Left cardiac atrium (tissue), 4 donors: ENCODE measurements around the gene EVL. TPM values are rescaled to one million over a fixed set of nuclear protein-coding genes. Genes with fewer than 3 reads are reported as not detected.
A peak's percentile ranks its signal among the peaks of the same experiment; 100 is the strongest.

Experiments used
- ATAC-seq, 2 donors: fragments of 200-7000 bp; cut with Tn5 transposase; one replicate each; pipeline ENCODE4 v1.9.1; 2020; ENCODE audit warnings: mild to moderate bottlenecking in 2 of 2, moderate library complexity in 2 of 2
- DNase-seq: peaks from one replicate; pipeline ENCODE4 v3.0.0-alpha.2; 2020
- intact Hi-C, 2 donors: fragments of 100-400 bp; cut with DNase I; formaldehyde crosslinking; loops; one replicate each; pipeline versions ENCODE4 v1.14.1 to v1.15.1; 2022 to 2023
- total RNA-seq, 2 donors: library from RNA; stranded (reverse); fragmentation: NEBNext Ultra II Directional; extraction: Animal tissue kit (Norgen Biotek cat#: 25700); gene quantifications; one replicate each; pipeline ENCODE4 v1.2.1, GENCODE V29; 2021
- donor health status: DM: no; HTN: yes; CAD: no.
- donor health status: DM: no; HTN: yes; CAD: no; lungs with severe emphysema.
- donor health status: DM: yes; HTN: yes; CAD: no.
- donor health status: Dilated cardiomyopathy.

Gene EVL
- total RNA-seq, 2 donors from 2014 or later = 48.3 to 58.8 TPM

GRCh38 chr14:100137173-100137572 is 72.0 kb downstream of the EVL start:
- no peak for DNase-seq
- no peak for ATAC-seq
- intact Hi-C loops = no loop called here

DNA sequence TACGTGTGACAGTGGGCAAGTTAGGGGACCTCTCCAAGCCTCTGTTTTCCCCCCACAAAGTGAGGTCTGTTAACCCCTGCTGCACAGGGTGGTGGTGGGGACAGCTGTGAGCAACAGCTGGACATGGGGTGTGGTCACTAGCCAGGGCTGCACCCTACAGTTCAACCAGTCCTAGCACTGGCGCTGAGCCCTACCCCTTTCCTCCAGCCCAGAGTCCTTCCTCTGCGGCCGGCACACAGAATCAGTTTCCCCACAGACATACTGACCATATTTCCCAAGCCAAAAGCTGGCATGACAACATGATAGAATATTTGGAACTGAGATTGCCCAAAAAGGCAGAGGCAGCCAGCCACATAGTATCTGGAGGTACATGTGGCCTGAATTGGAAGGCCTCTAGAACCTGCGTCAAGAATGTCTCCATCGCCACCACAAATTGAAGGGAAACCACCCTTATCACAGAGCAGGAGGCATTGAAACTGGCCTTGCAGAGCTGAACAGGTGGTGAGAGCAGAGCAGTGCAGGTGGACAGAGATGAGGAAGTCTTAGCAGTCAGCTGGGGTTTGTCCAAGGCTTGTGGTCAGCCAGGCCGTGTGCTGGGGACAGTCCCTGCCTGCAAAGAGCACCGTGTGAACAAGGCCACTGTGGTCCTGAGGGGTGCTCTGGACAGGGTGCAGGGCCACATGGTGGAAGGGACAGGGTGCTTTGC is 73.0 kb downstream of the EVL start:
- ATAC-seq (peak in 1 of 2 donors; percentile 17), DNase-seq (no peak)
- intact Hi-C loops = no loop called here

- no peak for DNase-seq
- ATAC-seq = no peak
- intact Hi-C loops = no loop called here
Observed at GRCh38 chr14:100138955-100139354, 73.7 kb downstream of the EVL start.

GRCh38 chr14:100140452-100141078 is 75.3 kb downstream of the EVL start:
- ATAC-seq = peak in 1 of 2 donors; percentile 16
- peak; percentile 60 for DNase-seq
- intact Hi-C loops = no loop called here

DNA sequence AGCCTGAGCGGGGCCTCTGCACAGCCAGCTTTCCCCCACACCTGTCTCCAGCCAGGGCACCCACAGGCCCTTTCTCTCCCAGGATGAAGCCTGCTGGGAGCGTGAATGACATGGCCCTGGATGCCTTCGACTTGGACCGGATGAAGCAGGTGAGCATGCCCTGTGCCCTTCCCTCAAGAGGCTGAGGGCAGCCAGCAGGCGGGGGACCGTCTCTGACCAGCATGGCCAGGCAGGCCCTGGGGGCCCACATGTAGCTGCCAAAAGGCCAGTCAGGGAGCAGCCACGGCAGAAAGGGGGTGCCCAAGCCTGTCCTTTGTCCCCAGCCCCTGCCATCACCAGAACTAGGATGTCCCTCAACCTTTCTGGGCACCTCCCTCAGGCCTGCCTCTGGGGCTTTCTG is 75.9 kb downstream of the EVL start:
- no peak for DNase-seq
- ATAC-seq = no peak
- intact Hi-C loops = no loop called here

GRCh38 chr14:100142073-100143040 is 77.1 kb downstream of the EVL start:
- ATAC-seq = peak; percentile 18 to 67
- peak; percentile 83 for DNase-seq
- intact Hi-C loops = no loop called here

DNA sequence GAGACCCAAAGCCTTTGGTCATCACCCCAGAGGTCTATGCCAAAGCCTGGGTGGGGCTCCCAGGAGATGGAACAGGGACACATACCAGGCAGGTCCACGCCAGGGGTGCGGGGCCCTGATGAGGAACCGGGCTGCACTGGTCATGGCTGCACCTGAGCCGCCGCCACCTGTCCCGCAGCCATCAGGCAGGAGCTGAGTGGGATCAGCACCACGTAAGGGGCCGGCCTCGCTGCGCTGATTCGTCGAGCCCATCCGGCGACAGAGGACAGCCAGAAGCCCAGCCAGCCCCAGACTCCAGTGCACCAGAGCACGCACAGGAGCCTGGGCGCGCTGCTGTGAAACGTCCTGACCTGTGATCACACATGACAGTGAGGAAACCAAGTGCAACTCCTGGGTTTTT is 78.3 kb downstream of the EVL start:
- ATAC-seq = no peak
- intact Hi-C loops = no loop called here
- no peak for DNase-seq

DNA sequence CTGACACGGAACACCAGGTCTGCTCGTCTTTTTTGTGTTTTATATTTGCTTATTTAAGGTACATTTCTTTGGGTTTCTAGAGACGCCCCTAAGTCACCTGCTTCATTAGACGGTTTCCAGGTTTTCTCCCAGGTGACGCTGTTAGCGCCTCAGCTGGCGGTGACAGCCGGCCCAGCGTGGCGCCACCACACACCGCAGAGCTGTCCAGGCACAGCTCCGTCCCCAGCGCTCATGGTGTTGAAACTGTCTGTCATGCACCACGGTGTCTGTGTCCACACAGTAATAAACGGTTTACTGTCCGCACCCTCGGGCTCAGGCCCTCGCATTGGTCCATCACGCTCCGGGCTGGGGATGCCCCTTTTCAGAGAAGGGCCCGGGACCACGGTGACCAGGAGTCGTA is 78.7 kb downstream of the EVL start:
- ATAC-seq (no peak), DNase-seq (no peak)
- intact Hi-C loops = no loop called here

GRCh38 chr14:100144645-100144995 is 79.4 kb downstream of the EVL start:
- intact Hi-C loops = no loop called here
- no peak for DNase-seq
- ATAC-seq = no peak

DNA sequence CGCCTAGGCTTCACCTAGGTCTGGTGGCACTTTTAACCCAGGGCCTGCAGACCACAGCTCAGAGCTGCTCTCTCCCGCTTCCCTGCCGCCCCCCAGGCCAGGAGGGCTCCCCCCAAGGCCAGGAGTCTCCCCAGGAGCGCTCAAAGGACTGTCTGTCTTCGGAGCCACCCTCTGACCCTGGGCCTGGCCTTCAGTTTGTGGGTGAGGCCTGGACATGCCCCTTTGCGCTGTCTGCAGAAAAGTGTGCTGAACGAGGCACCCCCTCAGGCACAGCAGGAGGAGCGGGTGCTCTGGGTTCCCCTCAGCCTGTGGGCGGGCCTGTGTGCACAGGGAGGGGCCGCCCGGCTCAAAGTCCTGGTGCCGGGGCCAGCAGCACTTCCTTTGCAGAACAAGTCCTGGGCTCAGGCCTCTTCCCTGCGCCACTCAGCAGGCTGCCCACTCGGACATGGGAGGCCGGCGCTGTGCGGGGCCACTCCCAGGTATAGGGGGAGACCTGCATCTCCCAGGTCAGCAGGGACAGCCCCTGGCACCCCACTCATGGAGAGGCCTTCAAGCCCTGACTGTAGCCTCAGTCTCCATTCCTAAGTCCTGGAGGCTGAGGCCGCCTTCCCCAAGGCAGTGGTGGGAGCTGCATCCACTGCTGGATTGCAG is 79.9 kb downstream of the EVL start:
- peak; percentile 3 for ATAC-seq
- peak; percentile 59 for DNase-seq
- intact Hi-C loops = no loop called here

- no peak for ATAC-seq
- intact Hi-C loops = no loop called here
- DNase-seq = no peak
Observed at GRCh38 chr14:100145682-100146464, 80.7 kb downstream of the EVL start.

GRCh38 chr14:100146531-100147091 is 81.4 kb downstream of the EVL start:
- DNase-seq (no peak), ATAC-seq (no peak)
- intact Hi-C loops = no loop called here

- DNase-seq (no peak), ATAC-seq (no peak)
- intact Hi-C loops = no loop called here
Observed at GRCh38 chr14:100147181-100147631, 82.0 kb downstream of the EVL start.

DNA sequence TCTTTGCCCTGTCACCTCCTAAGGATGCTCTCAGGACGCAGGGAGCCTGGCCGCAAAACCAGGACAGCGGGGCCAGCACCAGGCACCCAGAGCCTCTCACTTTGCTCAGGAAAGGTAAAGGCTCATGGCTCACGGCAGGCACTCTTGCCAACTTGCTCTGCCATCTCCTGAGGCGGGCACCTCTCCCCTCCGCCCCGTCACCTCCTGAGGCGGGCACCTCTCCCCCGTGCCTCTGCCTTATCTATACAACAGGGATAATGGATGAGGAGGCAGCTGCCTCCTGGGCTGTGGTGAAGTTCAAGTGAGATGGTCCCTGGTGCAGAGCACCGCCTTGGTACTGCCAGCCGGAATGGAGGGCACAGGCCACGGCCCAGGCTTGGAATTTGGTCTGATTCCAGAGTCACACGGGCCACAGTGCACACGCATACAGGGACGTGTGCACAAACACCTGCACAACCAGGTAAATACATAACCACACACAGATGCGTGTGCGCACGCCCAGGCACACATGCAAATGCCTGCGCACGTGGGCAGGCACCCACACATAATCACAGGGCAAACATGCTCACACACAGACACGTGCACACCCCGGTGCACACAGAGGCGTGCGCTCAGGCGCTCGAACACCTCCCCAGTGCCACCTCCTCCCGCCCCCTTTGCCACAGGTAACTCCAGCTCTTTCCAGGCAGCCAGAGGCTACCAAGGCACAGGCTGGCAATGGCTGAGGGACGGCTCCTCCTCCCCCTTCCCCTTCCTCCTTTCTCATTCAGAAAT is 82.7 kb downstream of the EVL start:
- DNase-seq (no peak), ATAC-seq (no peak)
- intact Hi-C loops = no loop called here

GRCh38 chr14:100148837-100149731 is 83.9 kb downstream of the EVL start:
- DNase-seq (no peak), ATAC-seq (no peak)
- intact Hi-C loops = no loop called here

DNA sequence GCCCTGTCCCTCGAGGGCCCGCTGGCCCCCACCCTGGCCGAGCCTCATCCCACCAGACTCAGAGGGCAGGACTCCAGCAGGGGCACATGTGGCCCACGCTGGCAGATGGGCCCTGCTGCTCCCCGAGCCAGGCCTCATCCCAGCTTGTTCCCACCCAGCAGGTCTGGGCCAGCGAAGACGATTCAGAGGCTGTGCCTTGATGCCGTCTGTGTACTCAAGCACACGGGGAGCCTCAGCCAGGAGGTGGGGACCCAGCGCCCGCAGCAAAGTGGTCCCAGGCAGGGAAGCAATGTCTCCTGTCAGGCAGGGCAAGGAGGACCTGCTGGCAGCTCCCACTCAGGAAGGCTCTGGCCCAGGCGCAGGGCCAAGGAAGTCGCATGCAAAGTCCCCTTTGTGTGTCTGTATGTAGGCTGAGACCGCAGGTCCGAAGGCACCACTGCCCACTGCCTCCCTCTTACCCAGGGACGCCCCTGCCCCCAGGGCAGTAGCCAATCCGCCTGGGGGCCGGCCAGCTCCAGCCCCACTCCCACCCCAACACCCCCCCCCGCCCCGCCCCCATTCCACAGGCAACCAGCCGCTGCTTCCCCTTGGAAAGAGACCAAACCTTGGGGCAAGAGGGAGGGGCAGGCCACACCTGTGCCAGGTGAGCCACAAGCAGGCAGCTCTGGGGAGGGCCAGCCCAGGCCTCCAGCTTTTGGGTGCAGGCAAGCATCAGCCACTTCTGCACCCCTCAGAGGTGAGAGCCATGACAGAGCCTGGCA is 84.8 kb downstream of the EVL start:
- intact Hi-C loops = no loop called here
- ATAC-seq = no peak
- no peak for DNase-seq
